Activated CD8-positive, alpha-beta memory T cell treated with anti-CD3 and anti-CD28 coated beads, Interleukin-2, amount 50 U/mL, for 1 hour (primary cell): ENCODE results near the gene TMEM39B.
A peak's percentile ranks its signal among the peaks of the same experiment; 100 is the strongest.
"Not testable (repeated sequence)": the region's sequence is repeated elsewhere in the genome, so short reads cannot be mapped to it uniquely, and the experiment has no call there.

ENCODE experiments used
- DNase-seq: peaks from one replicate; pipeline ENCODE4 v3.0.0-alpha.2; 2020; ENCODE audit errors: extremely low read depth

TMEM39B gene

DNA sequence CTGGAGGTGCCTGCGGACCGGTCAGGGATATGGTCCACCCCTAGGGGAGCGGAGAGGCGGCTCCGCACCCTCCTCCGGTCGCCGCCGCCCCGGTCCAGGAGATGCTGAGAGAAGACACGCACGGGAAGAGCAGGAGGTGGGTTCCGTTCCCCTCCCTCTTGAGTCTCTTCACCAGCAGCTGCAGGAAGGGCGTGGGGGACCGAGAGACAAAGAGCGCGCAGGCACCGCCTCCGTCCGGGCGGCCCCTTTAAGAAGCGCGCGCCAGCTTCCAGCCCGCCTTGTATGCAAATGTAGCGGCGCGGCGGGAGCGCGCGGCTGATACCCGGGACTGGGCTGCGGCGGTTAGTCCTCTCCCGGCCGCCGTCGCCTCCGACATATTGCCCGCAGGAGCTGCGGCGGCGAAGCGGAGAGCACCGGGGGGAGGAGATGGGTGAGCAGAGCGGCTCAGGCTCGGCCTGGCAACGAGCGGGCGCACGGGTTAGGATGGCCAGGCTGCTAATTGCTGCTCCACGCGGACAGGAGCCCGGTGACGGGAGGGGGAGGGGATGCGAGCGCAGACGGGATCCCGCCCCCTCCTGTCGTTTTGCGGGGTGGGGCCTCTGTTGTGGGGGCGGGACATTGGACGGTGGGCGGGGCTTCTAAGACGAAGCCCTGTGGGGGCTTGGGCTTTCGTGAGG is at the start of gene TMEM39B:
Gene TMEM39B, plus strand, starts transcription at position 318 of the 677 bp plus-strand sequence. Its CDS starts 109 bp downstream, at position 427.
- peak; percentile 77 for DNase-seq

DNA sequence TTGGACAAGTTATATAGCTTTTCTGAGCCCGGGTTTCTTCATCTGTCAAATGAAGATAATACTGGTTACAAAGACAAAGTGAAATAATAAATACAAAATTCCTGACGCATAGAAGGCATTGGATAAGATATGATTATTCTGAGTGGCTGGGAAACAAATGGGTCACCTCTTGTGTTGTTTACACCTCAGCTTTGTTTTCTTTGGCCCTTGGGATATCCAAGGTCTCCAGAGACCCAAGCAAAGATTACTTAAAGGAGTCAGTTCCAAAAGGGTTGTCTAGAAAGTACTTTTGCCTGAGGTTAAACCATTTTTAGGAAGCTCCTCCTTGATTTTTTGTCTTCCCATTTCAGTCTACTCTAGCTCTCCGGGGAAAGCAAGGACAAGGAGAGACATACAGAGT is 49.4 kb upstream of the TMEM39B start:
- no peak for DNase-seq

DNA sequence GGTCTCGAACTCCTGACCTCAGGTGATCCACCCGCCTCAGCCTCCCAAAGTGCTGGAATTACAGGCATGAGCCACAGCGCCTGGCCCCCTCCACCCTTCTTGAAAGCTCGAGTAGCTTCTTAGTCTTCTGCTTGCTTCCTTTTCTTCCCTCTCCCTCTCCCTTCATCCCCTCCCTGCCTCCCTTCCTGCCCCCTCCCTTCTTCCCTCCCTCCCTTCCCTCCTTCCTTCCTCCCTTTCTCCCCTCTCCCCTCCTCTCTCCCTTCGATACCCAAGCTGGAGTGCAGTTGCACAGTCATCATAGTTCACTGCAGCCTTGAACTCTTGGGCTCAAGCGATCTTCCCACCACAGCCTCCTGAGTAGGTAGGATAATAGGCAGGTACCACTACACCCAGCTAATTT is 47.2 kb upstream of the TMEM39B start:
- no peak for DNase-seq

DNA sequence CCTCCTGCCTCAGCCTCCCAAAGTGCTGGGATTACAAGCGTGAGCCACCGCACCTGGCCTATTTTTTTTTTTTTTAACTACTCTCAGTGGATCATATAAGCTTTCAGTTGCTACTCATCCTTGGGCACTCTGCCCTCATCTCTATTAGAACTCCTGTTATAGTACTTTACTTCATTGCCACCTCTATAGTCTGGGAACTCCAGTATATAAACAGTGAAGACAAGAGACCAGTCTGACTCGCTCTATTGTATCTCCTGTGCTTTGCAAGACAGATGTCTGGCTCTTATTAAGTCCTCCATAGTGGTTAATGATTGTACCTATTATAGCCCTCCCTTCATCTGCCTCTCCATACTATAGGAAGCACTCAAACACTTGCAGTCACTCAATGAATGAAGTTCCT is 44.0 kb upstream of the TMEM39B start:
- no peak for DNase-seq

DNA sequence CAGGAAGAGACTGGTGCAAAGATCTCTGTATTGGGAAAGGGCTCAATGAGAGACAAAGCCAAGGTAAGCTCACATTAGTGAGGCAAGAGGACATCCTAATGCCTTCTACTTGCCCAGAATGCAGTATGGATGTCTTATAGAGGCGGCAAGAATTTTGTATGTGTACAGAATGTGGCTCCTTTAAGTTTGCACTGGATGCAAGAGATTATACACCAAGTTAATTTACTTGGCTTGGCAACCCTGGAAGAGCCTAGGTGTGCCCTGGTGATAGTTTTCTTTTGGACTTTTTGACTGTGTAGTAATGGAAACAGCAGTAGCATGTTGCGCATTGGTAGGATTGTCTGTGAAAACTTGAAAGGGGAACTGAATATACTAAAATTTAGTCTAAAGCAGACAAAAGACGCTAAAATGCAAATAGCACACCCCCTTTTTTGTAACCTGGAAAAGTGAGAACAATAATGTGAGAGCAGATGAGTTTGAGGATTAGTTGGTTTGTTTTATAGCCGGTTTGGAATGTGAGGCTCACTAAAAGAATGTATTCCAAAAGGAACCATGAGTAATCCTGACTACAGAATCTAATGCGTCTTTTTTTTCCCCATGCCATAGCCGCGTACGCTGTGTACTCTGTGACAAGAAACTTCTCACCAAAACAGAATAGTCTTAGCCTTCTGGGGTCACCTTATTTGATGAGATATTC is 41.0 kb upstream of the TMEM39B start:
- no peak for DNase-seq

DNA sequence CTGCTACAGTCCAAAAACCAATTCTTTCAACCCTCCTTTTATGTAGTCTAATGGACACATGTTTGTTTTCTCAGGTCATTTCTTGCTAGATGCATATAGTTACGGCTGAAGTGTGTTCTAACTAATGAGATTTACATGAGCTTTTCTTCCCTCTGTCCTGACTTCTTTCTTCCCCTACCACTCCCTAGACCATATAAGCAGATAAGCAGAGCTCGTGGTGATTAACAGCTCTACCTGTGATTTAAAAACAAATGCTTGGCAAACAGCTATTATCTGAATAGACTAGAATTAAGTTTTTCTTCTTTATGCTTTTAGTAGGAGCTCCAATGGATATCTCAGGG is 40.5 kb upstream of the TMEM39B start:
- DNase-seq = no peak

DNA sequence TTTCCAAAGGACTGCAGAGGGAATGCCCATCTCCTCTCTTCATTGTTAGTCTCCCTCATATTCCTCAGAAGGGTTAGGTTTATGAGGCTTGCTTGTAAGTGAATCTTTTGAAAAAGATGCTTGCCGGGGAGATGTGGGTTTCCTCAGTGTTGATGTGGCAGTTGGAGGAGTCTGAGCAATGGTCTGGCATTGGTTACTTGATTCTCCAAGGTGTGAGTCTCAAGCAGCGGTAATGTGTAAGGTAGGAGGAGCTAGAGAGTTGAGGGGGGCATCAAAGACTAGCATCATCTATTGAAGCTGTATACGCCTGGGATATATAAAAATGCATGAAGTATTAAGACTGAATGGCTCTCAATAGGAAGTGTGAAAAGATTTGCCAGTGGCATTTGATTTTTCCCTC is 37.6 kb upstream of the TMEM39B start:
- DNase-seq = no peak

DNA sequence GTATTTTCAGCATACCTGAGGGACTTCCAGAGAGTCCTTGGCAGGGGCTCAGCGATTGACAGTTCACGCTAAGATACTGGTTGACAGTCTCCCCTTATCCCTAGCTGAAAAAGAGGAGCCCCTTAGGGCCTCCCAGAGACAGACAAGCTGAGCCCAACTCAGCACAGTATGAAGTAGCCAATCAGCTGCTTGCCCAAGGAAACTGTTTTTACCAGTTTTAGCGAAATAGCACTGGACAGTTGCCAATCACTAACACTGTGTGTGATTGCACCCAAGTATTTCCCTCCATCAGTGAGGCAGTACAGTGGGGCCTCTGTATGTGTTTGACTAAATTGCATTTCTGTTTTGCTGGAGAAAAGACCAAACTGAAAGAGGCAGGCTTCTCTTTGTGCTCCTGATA is 32.0 kb upstream of the TMEM39B start:
- DNase-seq = no peak

DNA sequence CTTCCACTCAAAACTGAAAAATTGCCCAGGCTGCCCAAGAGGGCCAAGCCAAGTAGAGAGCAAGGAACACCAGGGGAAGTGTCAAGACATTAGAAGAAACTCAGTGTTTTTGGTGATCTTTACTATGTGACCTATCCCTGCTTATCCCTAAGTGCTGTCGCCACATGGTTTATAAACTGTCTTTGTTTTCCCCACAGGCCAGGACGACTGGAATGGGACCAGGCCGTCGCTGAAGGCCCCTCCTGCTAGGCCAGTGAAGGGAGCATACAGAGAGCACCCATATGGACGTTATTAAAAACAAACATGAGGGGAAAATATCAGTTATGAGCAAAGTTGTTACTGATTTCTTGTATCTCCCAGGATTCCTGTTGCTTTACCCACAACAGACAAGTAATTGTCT is 30.4 kb upstream of the TMEM39B start:
- no peak for DNase-seq

DNA sequence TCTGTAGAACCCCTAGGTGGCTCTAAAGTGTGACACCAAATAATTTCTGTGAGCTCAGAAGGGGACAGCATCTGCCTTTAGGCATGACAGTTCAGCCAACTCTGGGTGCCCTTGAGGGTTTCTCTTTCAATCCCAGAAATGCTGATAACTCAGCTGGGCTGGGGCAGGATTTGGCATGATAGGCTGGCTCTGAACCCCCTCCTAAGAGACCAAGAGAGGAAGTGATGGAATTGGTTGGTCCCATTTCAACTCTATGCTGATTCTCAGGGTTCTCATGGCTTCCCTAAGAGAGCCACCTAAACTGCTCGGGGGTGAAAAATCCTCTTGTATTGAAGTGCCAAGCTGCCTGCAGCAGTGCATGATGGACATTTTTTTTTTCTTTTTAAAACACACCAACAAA is 28.5 kb upstream of the TMEM39B start:
- no peak for DNase-seq

DNA sequence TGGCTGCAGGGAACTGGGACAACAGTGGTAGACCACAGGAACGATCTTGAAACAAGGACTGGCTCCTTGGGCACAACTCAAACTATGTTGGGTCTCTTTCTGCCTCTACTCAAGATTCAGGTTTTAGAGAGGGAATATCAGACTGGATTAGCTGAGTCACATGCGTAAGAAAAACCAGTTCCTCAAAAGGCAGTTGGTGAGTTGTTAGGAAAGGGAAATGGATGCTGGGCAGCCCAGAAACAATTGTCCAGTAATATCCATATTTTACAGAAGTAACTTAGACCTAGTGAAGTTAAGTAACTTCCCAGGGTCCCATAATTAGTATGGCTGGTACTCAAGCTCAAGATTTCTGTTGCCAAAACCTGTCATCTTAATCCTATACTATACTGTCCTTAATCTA is 27.0 kb upstream of the TMEM39B start:
- no peak for DNase-seq

DNA sequence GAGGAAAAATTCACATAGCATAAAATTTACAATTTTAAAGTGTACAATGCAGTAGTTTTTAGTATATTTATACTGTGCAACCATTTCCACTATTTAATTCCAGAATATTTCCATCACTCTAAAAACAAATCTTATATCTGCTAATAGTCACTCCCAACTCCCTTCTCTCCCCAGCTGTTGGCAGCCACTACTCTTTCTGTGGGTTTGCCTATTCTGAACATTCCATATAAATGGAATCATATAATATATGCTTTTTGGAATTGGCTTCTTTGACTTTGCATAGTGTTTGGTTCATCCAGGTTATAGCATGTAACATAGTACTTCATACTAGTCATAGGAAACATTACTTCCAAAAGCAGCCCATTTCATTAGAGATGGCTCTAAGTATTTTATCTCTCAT is 25.0 kb upstream of the TMEM39B start:
- DNase-seq = no peak

DNA sequence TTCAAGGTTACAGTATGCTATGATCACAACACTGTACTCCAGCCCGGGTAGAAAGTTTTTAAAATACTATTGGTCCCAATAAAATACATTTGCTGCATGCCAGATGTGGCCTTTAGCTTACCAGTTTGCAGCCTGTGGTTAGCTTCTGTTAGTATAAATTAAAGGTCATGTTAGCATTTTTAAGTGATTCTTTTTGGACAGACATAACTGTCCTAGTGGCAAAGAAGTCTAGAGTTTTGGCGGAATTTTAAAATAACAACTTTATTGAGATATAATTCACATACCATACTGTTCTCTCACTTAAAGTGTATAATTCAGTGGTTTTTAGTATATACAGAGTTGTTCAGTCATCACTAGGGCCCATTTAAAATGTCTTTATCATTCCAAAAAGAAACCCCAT is 24.3 kb upstream of the TMEM39B start:
- DNase-seq = no peak

DNA sequence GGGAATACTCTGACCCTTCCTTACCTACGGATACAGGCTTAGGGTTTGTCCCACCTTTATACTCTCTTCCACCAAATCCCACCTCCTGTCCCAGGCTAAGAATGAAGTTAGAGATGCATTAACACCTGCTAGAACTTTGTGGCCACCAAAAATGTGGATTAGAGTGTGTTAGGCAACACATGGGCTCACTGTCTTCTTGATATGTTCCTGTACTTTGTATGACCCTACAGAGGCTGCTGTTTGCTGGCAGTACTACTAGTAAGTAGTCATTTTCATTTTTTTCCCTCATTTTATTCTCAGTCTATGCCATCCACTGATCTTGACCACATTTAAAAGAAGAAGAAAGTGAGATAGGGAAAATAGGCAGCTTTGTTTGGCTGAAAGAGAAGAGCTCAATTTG is 21.0 kb upstream of the TMEM39B start:
- no peak for DNase-seq

DNA sequence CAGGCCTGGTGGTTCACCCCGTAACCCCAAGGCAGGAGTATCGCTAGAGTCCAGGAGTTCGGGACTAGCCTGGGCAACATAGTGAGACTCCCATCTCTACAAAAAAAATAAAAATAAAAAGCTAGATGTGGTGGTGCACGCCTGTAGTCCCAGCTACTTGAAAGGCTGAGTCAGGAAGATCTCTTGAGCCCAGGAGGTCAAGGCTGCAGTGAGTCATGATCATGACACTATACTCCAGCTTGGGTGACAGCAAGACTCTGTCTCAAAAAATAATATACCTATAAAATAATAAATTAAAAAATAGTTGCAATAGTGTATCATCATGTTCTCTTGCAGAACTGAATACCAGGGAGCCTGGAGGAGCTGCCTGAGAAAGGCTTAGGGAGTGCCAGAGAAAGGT is 19.9 kb upstream of the TMEM39B start:
- DNase-seq = no peak

DNA sequence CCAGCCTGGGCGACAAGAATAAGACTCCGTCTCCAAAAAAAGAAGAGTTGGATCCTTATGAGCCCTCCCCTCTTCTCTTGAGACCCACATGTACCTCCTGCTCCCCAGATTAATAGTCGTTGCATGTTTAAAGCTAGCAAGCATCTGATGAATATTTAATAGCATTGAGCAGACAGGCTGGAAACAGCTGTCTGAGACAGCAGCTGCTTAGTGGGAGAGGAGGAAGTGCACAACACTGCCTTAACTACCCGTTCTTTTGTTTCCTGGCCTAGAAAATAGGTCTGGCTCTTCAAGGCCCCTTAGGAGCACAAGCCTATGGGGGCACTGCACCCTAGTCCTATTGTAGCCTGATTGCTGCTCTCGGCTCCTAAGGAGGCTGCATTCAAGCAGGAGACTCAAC is 17.3 kb upstream of the TMEM39B start:
- DNase-seq = no peak

DNA sequence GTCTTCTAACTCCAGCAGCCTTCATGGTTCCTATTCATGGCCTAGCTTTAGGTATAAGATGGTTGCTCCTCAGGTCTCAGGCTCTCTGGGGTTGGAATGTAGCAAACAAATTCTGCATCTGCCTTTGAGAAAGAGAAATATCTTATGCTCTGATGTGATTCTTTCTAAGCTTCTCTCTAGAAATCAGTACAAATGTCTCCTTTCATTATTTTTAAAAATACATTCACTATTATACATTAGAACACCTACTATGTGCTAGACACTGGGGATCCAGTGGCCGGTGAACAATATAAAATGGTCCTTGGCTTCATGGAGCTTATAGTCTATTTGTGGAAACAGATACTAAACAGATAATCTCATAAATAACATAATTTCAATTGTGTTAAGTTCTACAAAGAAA is 16.1 kb upstream of the TMEM39B start:
- no peak for DNase-seq

DNA sequence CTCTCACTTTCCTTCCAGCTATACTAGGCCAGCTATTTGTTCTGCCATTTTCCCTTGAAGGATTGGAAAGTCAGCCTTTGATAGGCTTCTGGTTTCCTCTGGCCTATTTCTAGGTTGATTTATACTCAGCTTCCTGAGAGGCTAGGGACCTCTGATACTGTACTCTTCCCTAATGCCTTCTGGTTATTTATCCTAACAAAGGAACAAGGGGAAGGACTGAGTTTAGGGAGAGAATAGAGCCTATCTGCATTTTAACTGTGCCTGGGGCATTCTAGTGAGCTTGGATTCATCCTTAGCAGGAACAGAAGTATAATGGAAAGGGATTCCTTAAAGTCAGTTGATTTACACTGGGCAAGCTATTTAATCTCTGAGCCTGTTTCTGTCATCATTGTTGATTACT is 11.8 kb upstream of the TMEM39B start:
- no peak for DNase-seq

DNA sequence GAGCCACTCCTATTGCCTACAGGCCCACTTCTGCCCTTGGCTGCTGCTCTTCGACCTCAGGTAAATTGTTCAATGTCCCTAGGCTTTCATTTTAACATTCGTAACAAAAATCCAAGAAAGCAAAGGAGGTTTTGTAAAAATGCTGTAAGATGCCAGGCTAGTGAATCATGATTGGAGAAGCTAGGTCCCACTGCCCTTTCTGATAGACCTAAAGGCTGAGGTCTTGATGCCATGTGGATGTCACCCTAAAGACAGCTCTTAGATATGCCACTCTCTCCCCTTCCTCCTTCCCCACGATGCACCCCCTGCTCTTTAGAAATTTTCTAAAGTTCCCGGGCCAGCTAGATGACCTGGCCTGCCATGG is 9.9 kb upstream of the TMEM39B start:
- DNase-seq = no peak

DNA sequence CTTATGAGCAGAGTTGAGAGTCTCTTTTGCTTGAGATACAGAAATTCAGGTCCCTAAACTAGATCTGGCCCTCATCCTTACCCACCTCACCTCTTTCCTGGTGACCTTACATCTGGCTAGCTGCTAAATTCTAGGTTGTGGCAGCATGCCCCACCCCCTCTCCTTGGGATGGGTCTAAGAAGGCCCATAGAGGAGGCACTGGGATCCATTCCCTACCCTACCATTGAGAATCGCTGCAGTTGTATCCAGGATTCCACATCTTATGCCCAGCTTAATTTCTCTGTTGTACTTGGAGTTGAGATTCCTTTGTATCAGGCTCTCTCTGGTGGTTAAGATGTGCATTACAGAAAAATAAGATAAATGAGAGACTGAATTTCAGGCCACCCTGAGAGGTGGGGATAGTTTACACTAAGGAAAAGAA is 9.5 kb upstream of the TMEM39B start:
- no peak for DNase-seq

DNA sequence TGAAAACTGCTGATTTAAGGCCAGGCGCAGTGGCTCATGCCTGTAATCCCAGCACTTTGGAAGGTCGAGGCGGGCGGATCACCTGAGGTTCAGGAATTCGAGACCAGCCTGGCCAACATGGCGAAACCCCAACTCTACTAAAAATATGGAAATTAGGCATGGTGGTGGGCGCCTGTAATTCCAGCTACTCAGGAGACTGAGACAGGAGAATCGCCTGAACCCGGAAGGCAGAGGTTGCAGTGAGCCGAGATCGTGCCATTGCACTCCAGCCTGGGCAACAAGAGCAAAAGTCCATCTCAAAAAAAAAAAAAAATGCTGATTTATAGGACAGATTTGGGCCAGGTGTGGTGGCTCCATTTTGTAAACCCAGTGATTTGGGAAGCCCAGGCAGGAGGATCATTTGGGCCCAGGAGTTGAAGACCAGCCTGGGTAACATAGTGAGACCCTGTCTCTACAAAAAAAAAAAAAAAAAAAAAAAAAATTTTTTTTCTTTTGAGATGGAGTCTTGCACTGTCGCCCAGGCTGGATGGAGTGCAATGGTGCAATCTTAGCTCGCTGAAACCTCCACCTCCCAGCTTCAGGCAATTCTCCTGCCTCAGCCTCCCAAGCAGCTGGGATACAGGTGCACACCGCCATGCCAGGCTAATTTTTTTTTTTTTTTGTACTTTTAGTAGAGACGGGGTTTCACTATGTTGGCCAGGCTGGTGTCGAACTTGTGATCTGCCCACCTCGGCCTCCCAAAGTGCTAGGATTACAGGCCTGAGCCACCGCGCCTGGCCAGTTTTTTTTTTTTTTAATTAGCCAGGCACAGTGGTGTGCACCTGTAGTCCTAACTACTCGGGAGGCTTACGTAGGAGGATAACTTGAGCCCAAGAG is 6.9 kb upstream of the TMEM39B start:
- not testable (repeated sequence) for DNase-seq

DNA sequence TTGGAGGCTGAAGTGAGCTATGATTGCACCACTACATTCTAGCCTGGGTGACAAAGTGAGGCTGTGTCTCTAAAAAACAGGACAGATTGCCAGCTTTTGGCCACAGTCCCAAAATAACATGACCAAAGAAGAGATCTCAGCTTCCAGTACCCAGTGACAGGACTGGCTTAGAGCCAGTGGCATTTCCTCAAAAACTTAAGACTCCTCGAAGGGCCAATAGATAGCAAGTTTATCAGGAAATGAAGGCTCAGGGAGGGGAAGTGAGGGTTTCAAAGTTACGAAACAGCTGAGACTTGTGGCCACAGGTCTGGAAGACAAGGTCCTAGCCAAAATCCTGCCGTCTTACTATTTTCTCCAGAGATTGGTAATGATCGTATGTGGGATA is 6.3 kb upstream of the TMEM39B start:
- DNase-seq = no peak

DNA sequence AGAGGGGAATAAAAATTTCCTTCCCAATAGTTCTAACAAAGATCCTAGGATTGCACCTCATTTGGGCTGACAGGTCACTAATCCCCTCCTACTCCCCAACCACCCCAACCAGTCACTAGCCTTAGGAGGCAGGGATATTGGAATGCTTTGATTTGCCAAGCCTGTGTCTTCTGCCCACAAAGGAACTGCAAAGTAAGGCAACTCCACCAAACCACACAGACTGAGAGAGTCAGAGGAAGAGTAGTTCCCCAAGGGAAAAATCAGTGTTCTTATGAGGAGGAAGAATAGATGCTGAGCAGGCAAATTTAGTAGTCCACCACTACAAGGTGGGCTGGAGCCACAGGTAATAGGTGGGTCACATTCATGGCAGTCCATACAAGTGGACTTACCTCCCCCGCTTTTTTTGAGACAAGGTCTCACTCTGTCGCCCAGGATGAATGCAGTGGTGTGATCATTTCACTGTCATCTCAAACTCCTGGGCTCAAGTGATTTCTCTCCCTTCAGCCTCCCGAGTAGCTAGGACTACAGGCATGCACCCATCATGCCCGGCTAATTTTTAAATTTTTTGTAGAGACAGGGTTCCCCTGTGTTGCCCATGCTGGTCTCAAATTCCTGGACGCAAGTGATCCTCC is 3.7 kb upstream of the TMEM39B start:
- no peak for DNase-seq
